HG03064 (cell line): ENCODE measurements around the gene ZMYM1.
"Not testable (repeated sequence)": the region's sequence is repeated elsewhere in the genome, so short reads cannot be mapped to it uniquely, and the experiment has no call there.

ENCODE experiments used
- ATAC-seq: cut with Tn5 transposase; IDR thresholded peaks from one replicate; pipeline ENCODE4 v1.9.1; 2021; ENCODE audit warnings: low read depth; ENCODE audit not compliant: unreplicated experiment

Gene ZMYM1

DNA sequence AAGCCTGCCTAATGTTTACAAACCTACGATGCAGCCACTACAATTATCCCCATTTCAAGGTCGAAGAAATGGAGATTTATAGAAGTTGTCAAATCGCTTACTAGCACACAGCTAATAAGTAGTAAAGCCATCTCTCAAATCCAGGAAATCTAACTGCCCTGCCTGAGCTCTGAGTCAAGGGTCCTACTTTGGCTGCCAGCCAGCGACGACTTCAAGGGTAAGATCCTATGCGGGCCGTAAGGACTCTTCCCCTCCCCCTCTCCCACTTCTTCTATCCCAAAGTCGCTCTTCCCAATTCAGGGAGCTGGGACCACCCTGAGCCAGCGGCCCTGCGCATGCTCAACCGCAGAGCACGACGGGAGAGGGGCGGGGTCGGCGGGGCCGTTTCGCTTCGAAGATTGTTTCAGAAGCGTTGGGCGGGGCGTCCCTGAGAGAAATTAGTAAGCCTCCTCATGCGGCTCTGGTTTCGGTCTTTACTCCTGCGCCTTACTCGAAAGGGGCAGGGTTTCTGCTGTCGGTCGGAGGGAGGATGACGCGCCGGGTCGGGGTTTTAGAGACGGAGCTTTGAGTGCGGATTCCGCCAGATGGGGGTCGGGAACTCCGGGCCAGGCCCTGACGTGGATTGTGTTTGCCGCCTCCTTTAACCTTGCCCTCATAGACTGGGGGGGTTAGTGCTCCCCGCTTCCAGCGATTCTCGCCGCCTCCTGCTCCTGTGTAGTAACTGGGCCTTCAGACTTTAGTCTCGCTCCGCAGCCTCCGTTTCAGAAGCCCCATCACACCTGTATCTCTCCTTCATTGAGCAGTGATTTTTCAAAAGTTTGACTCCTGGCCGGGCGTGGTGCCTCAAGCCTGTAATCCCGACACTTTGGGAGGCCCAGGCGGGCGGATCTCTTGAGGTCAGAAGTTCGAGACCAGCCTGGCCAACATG lies at the start of gene ZMYM1:
Gene ZMYM1 (plus strand): TSS at position 383 of the 928 bp plus-strand sequence. CDS start 14,603 bp downstream, outside the sequence.
- ATAC-seq, result peak; percentile 89

DNA sequence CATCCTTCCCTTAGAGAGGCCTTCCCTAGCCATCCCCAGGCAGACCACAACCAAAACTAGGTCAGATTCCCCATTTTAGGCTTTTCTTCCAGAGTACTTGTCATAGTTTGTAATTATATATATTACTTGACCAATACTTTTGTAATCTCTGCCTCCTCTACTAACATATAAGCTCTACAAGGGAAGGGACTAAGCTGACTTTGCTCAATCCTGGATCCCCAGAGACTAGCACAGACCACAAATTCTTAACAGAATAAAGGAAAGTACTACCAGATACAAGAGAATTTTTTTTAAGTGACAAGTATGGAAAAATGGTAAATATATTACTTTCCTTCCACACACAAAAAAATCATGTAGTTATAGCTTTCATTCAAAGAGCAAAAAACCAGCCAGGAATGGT lies 49.4 kb upstream of the ZMYM1 start:
- ATAC-seq, result no peak

DNA sequence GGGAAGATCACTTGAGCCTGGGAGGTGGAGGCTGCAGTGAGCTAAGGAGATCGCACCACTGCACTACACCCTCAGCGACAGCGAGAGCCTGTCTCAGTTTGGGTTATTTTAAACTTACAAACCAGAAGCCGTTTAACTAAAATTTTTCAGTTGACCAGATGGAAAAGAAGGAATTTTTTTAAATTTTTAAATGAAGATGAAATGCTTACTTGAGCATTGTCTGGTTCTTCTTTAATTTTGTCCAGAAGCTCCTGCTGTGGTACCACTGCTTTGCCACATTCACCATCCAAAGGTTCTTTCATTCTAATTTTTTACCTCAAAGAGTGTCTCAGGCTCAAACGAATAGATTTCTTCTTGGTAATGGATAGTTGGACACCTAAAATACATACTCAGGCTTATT lies 48.8 kb upstream of the ZMYM1 start:
- ATAC-seq, result no peak

DNA sequence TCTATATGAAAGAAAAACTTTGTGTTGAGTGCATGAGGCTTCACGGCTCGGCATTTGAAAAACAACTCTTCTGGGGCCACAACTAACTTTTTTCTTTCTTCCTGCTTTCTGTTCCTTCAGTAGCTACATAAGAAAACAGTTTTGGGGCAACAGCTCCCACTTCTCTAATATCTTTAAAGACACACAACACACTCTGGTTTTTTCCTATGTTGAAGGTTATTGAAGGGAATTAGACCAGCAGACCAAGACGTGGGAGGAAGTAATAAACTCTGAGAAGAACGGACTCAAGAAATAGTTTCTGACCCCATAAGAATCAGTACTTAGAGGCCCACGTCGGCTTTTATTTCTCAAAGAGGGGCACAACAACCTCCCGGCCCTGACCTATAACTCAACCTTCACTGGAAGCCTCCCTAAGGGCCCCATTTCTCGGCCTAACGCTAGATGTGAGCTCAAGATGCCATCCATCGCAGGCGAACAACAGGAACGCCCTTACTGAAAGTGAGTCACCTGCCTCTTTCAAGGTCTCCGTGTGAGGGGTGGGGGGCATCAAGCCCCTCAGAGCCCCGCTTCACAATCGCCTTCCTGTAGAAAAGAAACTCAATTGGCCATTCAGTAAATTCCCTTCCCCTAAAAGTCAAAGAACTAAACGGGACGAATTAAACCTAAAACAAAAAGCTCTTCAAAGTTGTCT lies 48.3 kb upstream of the ZMYM1 start:
- ATAC-seq, result no peak

DNA sequence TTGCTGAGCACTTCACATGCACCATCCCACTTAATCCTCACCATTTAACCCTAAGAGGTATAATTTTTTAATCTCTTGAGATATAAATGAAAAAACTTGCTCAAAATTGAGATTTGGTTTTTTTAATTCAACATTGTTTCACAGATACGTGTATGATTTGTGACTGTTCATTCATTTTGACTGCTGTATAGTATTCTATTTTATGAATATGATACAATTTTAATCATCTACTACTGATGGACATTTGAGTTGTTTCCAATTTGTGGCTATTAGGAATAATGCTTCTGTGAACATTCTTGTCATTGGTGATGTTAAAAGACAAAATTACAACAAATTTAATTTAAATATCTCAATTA lies 46.8 kb upstream of the ZMYM1 start:
- ATAC-seq, result no peak

DNA sequence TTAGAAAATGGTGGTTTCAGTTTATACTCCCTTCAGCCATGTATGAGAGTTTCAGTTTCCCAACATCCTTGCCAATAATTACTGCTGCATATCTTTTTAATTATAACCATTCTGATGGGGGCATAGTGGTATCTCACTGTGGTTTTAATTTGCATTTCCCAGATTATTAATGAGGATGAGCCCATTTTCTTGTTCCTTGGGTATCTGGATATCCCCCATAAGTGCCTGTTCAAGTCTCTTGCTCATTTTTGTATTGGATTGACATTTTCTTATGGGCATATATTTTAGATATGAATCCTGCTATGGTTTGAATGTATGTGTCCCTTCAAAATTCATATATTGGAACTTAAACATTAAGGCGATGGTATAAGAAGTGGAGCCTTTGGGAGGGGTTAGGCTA lies 45.8 kb upstream of the ZMYM1 start:
- ATAC-seq, result no peak

DNA sequence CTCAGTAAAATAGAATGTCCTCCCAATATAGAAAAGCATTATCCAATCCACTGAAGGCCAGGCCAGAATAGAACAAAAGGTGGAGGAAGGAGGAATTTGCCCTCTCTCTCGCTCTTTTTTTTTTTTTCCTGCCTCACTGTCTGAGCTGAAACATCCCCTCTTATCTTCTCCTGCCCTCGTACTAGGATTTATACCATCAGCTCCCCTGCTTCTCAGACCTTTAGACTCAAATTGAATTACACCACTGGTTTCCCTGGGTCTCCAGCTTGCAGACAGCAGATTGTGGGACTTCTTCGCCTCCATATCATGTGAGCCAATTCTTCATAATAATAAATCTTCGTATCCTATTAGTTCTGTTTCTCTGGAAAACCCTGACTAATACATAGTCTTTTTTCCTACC lies 42.6 kb upstream of the ZMYM1 start:
- ATAC-seq, result no peak

DNA sequence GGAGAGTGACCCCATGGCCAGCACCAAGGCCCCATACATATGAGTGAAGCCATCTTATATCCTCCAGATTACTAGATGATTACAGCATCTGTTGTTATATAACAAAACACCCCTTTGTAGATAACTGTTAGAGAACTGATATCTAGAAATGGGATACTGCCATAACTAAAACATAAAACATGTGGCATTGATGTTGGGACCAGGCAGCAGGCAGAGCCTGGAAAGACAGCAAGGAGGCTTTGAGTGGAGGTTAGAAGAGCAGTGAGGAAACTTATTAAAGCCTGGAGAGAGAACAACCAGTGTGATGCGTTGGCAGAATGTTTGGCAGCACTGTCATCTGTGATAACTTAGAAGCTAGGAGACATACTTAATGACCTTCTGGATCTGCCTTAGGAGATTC lies 42.0 kb upstream of the ZMYM1 start:
- no peak for ATAC-seq

DNA sequence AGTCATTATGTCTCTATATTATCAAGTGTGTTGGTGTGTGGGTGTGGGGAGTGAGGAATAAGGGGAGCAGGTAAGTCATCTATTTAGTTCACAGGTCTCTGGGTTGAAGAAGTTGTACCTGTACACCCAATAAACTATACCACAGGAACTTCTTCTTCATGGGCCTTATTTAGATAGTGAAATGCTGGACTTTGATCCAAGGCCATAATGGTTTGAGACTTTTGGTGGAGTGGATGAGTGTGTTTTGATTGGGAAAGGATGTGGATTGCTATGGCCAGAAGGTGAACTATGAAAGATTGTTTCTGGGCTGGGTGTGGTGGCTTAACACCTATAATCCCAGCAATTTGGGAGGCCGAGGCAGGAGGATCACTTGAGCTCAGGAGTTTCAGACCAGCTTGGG lies 40.5 kb upstream of the ZMYM1 start:
- ATAC-seq, result no peak

DNA sequence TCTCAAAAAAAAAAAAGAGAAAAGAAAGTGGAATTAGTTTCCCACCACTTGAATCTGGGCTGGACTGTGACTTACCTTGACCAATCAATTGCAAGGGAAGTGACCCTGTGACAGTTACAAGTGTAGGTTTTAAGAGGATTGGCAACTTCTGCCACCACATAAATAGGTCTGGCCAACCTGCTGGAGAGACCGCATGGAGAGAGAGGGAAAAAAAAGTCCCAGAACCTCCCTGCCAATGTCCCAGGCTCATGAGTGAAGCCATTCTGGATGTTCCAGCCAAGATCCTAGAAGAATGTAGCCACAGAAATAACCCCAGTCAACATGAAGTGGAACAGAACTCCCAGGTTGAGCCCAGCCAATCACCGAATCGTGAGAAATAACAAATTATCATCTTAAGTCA lies 35.7 kb upstream of the ZMYM1 start:
- no peak for ATAC-seq

DNA sequence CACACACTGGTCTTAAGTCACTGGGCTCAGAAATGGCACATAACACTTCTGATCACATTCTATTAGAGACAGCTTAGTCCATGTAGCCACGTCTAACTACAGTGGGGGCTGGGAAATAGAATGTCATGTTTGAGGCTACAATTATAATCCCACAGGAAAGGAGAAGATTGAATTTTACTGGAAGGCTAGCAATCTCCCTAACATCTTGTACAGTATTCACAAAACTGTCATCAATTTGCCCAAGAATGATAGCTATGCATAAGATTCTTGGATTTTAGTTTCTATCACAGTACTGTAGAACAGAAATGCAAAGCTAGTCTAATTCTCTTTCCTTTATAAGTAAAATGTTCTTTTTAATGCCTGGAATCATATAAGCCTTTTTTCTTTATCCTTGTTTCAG lies 34.8 kb upstream of the ZMYM1 start:
- ATAC-seq, result no peak

DNA sequence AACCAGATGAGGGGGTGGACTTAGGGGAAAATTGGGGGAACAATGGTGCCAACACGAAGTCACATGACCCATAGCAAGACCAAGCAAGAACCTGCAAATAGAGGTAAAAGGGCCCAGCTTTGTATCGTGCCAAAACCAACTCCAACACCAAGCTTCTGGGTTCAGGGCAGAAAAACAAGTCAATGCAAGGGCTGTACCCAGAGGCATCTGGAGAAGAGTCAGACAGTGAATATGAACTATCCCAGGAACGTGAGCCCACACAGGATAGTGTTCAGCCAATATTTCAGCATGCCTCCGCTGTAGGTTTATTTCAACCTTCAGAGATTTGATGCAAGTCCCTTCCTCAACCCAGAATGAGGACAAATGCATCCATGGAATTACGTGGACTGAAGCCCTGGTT lies 32.5 kb upstream of the ZMYM1 start:
- no peak for ATAC-seq

DNA sequence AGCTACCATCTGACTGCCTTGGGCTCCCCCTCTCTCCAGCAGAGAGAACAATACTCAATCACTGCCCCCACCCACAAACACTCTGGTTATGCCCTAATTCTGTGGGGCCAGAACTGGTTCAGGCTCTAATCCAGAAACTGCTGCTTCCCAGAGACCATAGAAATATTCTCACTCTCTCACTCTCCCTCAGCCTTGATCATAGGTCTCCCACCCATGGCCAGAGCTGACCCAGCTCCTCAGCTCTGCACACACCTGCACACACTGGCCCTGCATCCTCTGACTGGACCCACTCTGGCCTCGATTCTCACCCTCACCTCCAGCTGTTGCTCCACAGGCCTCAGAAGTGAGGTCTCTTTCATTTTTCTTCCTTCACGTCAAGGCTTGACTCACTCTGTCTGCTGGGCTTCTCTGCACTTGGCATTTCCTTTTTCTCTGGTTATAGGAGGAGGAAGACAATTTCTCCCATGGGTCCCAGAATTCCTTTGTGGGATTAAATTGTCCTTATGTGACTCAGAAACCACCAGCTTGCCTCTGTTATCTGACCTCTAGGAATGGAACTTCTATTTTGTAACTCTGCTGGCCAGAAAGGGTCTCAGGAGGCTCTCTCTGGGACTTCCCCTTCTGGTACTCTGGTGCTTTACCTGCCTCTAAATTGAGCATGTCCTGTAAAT lies 31.9 kb upstream of the ZMYM1 start:
- ATAC-seq, result no peak

DNA sequence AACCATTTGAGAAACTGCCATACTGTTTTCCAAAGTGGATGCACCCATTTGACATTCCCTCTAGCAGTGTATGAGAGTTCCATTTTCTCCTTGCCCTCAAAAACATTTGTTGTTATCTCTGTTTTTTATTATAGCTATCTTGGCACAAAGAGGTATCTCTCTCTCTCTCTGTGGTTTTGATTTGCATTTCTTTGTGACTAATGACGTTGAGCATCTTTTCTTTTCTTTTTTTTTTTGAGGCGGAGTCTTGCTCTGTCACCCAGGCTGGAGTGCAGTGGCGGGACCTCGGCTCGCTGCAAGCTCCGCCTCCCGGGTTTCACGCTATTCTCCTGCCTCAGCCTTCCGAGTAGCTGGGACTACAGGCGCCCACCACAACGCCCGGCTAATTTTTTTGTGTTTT lies 30.1 kb upstream of the ZMYM1 start:
- ATAC-seq, result no peak

DNA sequence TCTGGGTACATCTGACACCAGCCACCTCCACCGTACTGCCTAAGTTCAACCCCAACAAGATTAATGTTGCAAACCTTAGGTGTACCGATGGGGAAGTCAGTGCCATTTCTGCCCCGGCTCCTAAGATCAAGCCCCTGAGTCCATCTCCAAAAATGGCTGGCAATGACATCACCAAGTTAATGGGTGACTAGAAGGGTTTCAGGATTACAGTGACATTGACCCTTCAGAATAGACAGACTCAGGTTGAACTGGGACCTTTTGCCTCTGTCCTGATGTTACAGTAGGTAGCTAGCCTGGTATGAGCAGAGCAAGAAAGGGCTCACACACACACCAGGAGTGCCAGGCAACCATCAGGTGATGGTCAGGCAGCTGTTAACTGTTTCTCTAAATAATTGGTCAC lies 25.8 kb upstream of the ZMYM1 start:
- no peak for ATAC-seq

DNA sequence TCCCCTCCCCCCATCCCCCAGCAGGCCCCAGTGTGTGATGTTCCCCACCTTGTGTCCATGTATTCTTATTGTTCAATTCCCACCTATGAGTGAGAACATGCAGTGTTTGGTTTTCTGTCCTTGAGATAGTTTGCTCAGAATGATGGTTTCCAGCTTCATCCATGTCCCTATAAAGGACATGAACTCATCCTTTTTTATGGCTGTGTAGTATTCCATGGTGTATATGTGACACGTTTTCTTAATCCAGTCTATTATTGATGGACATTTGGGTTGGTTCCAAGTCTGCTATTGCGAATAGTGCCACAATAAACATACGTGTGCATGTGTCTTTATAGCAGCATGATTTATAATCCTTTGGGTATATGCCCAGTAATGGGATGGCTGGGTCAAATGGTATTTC lies 24.9 kb upstream of the ZMYM1 start:
- ATAC-seq, result not testable (repeated sequence)

DNA sequence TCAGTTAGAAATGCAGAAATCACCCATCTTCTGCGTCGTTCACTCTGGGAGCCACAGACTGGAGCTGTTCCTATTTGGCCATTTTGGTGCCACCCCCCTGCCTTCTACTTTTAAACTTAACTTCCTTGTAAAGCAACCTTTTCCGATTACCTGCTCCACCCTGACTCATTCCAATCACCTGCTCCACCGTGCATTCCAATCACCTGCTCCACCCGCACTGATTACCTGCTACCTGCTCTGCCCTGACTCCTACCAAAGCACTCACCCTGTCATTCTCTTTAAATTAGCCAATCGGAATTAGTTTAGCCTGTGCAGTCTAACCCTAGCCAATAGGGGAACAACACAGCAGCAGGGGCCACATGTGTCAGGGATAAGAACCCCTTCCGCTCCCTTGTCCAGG lies 20.9 kb upstream of the ZMYM1 start:
- ATAC-seq, result not testable (repeated sequence)

DNA sequence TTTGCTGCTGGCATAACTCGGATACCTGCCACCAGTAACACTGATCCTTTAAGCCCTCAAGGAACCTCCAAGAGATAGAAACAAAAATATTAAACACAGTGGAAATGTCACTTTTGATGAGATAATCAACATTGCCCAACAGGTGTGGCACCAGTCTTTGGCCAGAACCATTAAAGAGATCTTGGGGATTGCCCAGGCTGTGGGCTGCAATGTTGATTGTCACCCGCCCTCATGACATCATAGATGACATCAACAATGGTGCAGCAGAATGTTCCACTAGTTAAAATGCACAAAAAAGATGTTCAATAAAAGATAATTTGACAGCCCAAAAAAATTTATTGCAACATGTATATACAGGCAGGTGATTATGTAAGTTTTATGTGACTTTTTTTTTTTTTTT lies 20.2 kb upstream of the ZMYM1 start:
- no peak for ATAC-seq

DNA sequence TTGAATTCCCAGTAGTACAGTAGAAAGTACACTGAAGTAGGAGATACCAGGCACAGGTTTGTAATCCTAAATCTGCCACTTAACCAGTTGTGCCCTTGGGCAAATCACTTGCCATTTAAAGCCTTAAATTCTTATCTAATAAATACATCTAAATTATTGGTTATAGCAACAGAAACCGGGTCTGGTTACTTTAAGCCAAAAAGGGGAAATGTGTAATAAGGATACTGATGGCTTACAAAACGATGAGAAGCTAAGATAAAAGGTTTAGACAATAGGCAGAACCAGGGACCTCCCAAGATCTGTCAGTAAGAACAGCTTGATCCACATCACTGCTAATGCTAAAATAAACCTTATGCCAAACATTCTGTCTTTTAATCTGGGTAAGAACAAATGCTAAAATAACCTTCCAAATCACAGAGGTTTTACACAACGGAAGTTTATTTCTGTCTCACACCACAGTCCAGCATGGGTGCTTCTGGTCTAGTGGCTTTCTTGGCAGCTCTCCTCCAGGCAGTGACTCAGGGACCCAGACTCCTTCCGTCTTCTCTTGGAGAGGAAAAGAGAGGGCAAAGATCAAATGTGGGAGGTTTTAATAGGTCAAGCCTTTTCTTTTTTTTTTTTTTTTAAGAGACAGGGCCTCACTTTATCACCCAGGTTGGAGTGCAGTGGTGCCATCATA lies 16.5 kb upstream of the ZMYM1 start:
- no peak for ATAC-seq

DNA sequence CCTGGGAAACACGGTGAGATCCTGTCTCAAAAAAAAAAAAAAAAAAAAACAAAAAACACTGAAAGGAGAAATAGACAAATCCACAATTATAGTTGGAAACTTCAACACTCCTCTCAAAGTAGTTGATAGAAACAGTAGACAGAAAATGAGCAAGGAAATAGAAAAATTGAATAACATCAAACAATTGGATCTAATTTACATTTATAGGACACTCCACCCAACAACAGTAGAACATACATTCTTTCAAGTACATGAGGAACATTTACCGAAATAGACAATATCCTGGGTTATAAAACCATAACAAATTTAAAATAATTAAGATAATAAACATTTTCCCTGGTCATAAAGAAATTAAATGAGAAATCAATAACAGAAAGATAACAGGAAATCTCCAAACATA lies 14.9 kb upstream of the ZMYM1 start:
- ATAC-seq, result no peak

DNA sequence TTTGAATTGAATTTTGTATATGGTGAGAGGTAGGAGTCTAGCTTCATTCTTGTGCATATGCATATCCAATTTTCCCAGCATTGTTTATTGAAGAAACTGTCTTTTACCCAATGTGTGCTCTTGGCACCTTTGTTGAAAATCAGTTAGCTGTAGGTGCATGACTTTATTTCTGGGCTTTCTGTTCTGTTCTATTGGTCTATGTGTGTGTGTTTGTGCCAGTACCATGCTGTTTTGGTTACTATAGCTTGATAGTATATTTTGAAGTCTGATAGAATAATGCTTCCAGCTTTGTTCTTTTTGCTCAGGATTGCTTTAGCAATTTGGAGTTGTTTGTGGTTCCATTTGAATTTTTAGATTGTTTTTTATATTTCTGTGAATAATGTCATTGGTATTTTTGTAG lies 9.4 kb upstream of the ZMYM1 start:
- no peak for ATAC-seq
